H1 (cell line): ENCODE measurements around the gene VDR. TPM values are rescaled to one million over a fixed set of nuclear protein-coding genes. Genes with fewer than 3 reads are reported as not detected.

Source experiments
- CBX8 ChIP-seq: fragments of 300-800, 300-1000 bp; sonication (generic); IDR thresholded peaks from 2 replicates; pipeline ENCODE4 v1.7.1; 2016; ENCODE audit warnings: low read depth, low read length, borderline replicate concordance
- HDAC6 ChIP-seq: IDR thresholded peaks from one replicate; pipeline ENCODE4 v1.7.1; 2012; ENCODE audit warnings: low read depth, mild to moderate bottlenecking, inconsistent platforms, low read length, moderate library complexity
- PHF8 ChIP-seq: fragments of 200-600 bp; sonication (generic); conservative IDR thresholded peaks from 2 replicates; pipeline ENCODE4 v1.7.1; 2012; ENCODE audit warnings: low read depth, mild to moderate bottlenecking, inconsistent platforms, low read length, moderate library complexity
- SAP30 ChIP-seq: fragments of 300-600 bp; sonication (generic); IDR thresholded peaks from 2 replicates; pipeline ENCODE4 v1.7.1; 2012; ENCODE audit warnings: low read length, moderate library complexity, mild to moderate bottlenecking, inconsistent platforms; ENCODE audit not compliant: insufficient read depth, insufficient replicate concordance
- polyA plus RNA-seq, 7 experiments: library from polyadenylated mRNA; depleted of rRNA in 3 of 7; stranded (reverse) in 5 of 7; unstranded in 2 of 7; fragments of >200 nt in 5 of 7; fragments of 200-250 nt in 2 of 7; gene quantifications; 1 replicate in 5 of 7; 2 replicates in 1 of 7; 4 replicates in 1 of 7; pipeline versions ENCODE4 v1.2.1 to v1.2.3, GENCODE V29; 2011 to 2013; ENCODE audit warnings: missing spikeins in 2 of 7, mixed read lengths in 2 of 7
- total RNA-seq: library from RNA; stranded (reverse); fragmentation: NEBNext Ultra II Directional; extraction: Animal tissue kit (Norgen Biotek cat#: 25700); gene quantifications from 2 replicates; pipeline ENCODE4 v1.2.1, GENCODE V29; 2021
- TF ChIP-seq, protein P1 (sequence below): fragments of 300-600 bp; sonication (generic); IDR thresholded peaks from 2 replicates; pipeline ENCODE4 v1.7.1; 2012; ENCODE audit warnings: low read length, moderate library complexity, mild to moderate bottlenecking, inconsistent platforms; ENCODE audit not compliant: insufficient replicate concordance

VDR gene
- total and polyA plus RNA-seq, 2 of the 8 experiments (the other 6 are each of a cell fraction or from before 2014, with no cell fraction given) = 0.44 to 0.65 TPM

- TF ChIP-seq SAP30 (no peak), CBX8 (no peak), HDAC6 (no peak), PHF8 (no peak)
- TF ChIP-seq, protein P1, sequence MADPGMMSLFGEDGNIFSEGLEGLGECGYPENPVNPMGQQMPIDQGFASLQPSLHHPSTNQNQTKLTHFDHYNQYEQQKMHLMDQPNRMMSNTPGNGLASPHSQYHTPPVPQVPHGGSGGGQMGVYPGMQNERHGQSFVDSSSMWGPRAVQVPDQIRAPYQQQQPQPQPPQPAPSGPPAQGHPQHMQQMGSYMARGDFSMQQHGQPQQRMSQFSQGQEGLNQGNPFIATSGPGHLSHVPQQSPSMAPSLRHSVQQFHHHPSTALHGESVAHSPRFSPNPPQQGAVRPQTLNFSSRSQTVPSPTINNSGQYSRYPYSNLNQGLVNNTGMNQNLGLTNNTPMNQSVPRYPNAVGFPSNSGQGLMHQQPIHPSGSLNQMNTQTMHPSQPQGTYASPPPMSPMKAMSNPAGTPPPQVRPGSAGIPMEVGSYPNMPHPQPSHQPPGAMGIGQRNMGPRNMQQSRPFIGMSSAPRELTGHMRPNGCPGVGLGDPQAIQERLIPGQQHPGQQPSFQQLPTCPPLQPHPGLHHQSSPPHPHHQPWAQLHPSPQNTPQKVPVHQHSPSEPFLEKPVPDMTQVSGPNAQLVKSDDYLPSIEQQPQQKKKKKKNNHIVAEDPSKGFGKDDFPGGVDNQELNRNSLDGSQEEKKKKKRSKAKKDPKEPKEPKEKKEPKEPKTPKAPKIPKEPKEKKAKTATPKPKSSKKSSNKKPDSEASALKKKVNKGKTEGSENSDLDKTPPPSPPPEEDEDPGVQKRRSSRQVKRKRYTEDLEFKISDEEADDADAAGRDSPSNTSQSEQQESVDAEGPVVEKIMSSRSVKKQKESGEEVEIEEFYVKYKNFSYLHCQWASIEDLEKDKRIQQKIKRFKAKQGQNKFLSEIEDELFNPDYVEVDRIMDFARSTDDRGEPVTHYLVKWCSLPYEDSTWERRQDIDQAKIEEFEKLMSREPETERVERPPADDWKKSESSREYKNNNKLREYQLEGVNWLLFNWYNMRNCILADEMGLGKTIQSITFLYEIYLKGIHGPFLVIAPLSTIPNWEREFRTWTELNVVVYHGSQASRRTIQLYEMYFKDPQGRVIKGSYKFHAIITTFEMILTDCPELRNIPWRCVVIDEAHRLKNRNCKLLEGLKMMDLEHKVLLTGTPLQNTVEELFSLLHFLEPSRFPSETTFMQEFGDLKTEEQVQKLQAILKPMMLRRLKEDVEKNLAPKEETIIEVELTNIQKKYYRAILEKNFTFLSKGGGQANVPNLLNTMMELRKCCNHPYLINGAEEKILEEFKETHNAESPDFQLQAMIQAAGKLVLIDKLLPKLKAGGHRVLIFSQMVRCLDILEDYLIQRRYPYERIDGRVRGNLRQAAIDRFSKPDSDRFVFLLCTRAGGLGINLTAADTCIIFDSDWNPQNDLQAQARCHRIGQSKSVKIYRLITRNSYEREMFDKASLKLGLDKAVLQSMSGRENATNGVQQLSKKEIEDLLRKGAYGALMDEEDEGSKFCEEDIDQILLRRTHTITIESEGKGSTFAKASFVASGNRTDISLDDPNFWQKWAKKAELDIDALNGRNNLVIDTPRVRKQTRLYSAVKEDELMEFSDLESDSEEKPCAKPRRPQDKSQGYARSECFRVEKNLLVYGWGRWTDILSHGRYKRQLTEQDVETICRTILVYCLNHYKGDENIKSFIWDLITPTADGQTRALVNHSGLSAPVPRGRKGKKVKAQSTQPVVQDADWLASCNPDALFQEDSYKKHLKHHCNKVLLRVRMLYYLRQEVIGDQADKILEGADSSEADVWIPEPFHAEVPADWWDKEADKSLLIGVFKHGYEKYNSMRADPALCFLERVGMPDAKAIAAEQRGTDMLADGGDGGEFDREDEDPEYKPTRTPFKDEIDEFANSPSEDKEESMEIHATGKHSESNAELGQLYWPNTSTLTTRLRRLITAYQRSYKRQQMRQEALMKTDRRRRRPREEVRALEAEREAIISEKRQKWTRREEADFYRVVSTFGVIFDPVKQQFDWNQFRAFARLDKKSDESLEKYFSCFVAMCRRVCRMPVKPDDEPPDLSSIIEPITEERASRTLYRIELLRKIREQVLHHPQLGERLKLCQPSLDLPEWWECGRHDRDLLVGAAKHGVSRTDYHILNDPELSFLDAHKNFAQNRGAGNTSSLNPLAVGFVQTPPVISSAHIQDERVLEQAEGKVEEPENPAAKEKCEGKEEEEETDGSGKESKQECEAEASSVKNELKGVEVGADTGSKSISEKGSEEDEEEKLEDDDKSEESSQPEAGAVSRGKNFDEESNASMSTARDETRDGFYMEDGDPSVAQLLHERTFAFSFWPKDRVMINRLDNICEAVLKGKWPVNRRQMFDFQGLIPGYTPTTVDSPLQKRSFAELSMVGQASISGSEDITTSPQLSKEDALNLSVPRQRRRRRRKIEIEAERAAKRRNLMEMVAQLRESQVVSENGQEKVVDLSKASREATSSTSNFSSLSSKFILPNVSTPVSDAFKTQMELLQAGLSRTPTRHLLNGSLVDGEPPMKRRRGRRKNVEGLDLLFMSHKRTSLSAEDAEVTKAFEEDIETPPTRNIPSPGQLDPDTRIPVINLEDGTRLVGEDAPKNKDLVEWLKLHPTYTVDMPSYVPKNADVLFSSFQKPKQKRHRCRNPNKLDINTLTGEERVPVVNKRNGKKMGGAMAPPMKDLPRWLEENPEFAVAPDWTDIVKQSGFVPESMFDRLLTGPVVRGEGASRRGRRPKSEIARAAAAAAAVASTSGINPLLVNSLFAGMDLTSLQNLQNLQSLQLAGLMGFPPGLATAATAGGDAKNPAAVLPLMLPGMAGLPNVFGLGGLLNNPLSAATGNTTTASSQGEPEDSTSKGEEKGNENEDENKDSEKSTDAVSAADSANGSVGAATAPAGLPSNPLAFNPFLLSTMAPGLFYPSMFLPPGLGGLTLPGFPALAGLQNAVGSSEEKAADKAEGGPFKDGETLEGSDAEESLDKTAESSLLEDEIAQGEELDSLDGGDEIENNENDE = no peak
Observed at GRCh38 chr12:47887529-47887928, 17.3 kb downstream of the VDR start (continued).
